Measurements from ENCODE around the gene GLB1L2. TPM values are rescaled to one million over a fixed set of nuclear protein-coding genes. Genes with fewer than 3 reads are reported as not detected.

GLB1L2 gene
- total and polyA plus RNA-seq, 10 donors: 0.29 to 1.5 (median 0.51) TPM; not detected in 1

GRCh38 chr11:134362192-134362901 lies 30.6 kb downstream of the GLB1L2 start:
- DNase-seq: peak; percentile 73
- intact Hi-C loops (cut with DNase I; ENCODE audit: low total_unique reads): no loop called here
- H3K27me3 ChIP-seq (replicated peaks in 1 of 7): peaks cover 0 to 45% (median 0%) of the 10 kb centered on the region in 7 donors
- H3K4me1 ChIP-seq: peaks cover 0 to 10% (median 9%) of the 10 kb centered on the region in 6 donors
- H3K4me3 ChIP-seq: no peak overlapping the region
- no peaks in the 10 kb centered on the region for H3K9me3 ChIP-seq
- TF ChIP-seq POLR2A (IDR thresholded peaks at IDR 0.05): no peak
- no peak for TF ChIP-seq POLR2AphosphoS5 (IDR thresholded peaks at IDR 0.05)
- TF ChIP-seq, protein P1, sequence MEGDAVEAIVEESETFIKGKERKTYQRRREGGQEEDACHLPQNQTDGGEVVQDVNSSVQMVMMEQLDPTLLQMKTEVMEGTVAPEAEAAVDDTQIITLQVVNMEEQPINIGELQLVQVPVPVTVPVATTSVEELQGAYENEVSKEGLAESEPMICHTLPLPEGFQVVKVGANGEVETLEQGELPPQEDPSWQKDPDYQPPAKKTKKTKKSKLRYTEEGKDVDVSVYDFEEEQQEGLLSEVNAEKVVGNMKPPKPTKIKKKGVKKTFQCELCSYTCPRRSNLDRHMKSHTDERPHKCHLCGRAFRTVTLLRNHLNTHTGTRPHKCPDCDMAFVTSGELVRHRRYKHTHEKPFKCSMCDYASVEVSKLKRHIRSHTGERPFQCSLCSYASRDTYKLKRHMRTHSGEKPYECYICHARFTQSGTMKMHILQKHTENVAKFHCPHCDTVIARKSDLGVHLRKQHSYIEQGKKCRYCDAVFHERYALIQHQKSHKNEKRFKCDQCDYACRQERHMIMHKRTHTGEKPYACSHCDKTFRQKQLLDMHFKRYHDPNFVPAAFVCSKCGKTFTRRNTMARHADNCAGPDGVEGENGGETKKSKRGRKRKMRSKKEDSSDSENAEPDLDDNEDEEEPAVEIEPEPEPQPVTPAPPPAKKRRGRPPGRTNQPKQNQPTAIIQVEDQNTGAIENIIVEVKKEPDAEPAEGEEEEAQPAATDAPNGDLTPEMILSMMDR (IDR thresholded peaks at IDR 0.05 in 8 of 11, conservative IDR thresholded peaks at IDR 0.05 in 3 of 11): no peak
- WGBS, 5 donors: 84 to 90% (median 87%) methylated on average over 31 to 32 of the region's 32 CpGs
- no peaks in the 10 kb centered on the region for H3K36me3 ChIP-seq
- H3K27ac ChIP-seq: no peak overlapping the region

DNA sequence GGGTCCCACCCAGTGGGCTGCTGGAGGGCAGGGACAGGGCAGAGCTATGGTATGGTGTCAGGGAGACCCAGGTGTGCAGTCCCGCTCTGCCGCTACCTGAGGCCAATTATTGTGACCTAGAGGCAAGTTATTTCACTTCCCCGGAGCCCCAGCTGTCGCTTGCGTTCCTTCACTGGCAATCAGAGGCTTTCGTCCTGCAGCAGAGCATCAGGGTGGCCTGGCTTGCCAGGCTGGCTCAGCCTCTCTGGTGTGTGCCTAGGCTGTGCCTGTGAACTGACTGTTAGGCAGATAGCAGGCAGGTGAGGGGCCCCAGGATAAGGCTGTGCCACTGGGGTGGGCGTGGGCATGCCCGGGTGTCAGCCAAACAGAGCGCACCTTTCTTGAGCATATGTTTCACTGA lies 31.4 kb downstream of the GLB1L2 start:
- Histone ChIP-seq H3K9me3 (no peaks in the 10 kb centered on the region), H3K36me3 (no peaks in the 10 kb centered on the region), H3K27ac (no peak overlapping the region), H3K4me3 (no peak overlapping the region), H3K4me1 (peaks cover 0 to 10% (median 9%) of the 10 kb centered on the region in 6 donors), H3K27me3 (replicated peaks in 1 of 7) (peaks cover 0 to 45% (median 0%) of the 10 kb centered on the region in 7 donors)
- peak; percentile 59 for DNase-seq
- TF ChIP-seq POLR2AphosphoS5 (IDR thresholded peaks at IDR 0.05) (no peak), POLR2A (IDR thresholded peaks at IDR 0.05) (no peak)
- TF ChIP-seq, protein P1 (IDR thresholded peaks at IDR 0.05 in 8 of 11, conservative IDR thresholded peaks at IDR 0.05 in 3 of 11): no peak
- intact Hi-C loops (cut with DNase I; ENCODE audit: low total_unique reads): no loop called here
- 90 to 95% (median 94%) methylated on average over 8 to 9 of the region's 9 CpGs for WGBS, 5 donors

- peaks cover 0 to 10% (median 9%) of the 10 kb centered on the region in 6 donors for H3K4me1 ChIP-seq
- TF ChIP-seq, protein P1 (IDR thresholded peaks at IDR 0.05 in 8 of 11, conservative IDR thresholded peaks at IDR 0.05 in 3 of 11): no peak
- TF ChIP-seq POLR2AphosphoS5 (IDR thresholded peaks at IDR 0.05): no peak
- TF ChIP-seq POLR2A (IDR thresholded peaks at IDR 0.05): no peak
- H3K27me3 ChIP-seq (replicated peaks in 1 of 7): peaks cover 0 to 45% (median 0%) of the 10 kb centered on the region in 7 donors
- WGBS, 5 donors: 71 to 86% (median 80%) methylated on average over 7 of the region's 7 CpGs
- H3K4me3 ChIP-seq: no peak overlapping the region
- peak; percentile 49 for DNase-seq
- intact Hi-C loops (cut with DNase I; ENCODE audit: low total_unique reads): no loop called here
- no peak overlapping the region for H3K27ac ChIP-seq
- H3K36me3 ChIP-seq: no peaks in the 10 kb centered on the region
- H3K9me3 ChIP-seq: no peaks in the 10 kb centered on the region
Observed at GRCh38 chr11:134363592-134363991, 31.8 kb downstream of the GLB1L2 start.

DNA sequence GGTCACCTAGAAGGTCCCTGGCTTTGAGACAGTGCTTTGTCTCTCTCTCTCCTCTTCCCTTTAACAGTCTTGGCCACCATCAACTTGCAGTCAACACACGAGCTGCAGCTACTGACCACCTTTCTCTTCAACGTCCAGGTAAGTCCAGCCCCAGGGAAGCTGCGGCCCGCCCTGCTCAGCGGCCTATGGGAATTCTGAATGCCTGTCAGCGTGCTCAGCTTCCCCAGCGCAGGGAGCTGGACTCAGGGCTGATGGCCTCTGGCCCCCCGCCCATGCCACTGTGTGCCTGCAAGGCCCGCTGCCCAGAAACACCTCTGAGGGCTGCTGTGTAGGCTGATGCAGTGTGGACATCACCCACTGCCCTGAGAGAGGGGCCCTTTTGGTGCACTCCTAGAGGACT lies 32.5 kb downstream of the GLB1L2 start:
- H3K9me3 ChIP-seq: no peaks in the 10 kb centered on the region
- no peak overlapping the region for H3K27ac ChIP-seq
- intact Hi-C loops (cut with DNase I; ENCODE audit: low total_unique reads): no loop called here
- TF ChIP-seq POLR2A (IDR thresholded peaks at IDR 0.05) (no peak), POLR2AphosphoS5 (IDR thresholded peaks at IDR 0.05) (no peak)
- TF ChIP-seq, protein P1 (IDR thresholded peaks at IDR 0.05 in 8 of 11, conservative IDR thresholded peaks at IDR 0.05 in 3 of 11): no peak
- no peaks in the 10 kb centered on the region for H3K36me3 ChIP-seq
- 81 to 88% (median 85%) methylated on average over 9 of the region's 9 CpGs for WGBS, 5 donors
- peaks cover 0 to 45% (median 0%) of the 10 kb centered on the region in 7 donors for H3K27me3 ChIP-seq (replicated peaks in 1 of 7)
- H3K4me3 ChIP-seq: no peak overlapping the region
- DNase-seq: peak; percentile 70
- peaks cover 0 to 10% (median 9%) of the 10 kb centered on the region in 6 donors for H3K4me1 ChIP-seq

Data from spleen (tissue), 11 donors.